ENCODE data around the gene CPZ. TPM values are rescaled to one million over a fixed set of nuclear protein-coding genes. Genes with fewer than 3 reads are reported as not detected.
A peak's percentile ranks its signal among the peaks of the same experiment; 100 is the strongest.

Gene CPZ
- total and polyA plus RNA-seq, 4 donors, result 11.9 to 82.0 (median 32.4) TPM

- no peak overlapping the region for H3K4me3 ChIP-seq (ENCODE audit: low read depth, low read length)
- H3K27me3 ChIP-seq (ENCODE audit: control insufficient read depth, insufficient read depth, low read length), result peaks cover 7% of the 10 kb centered on the region
Measured at GRCh38 chr4:8641931-8642650, 49.5 kb downstream of the CPZ start.

GRCh38 chr4:8642651-8643321 lies 50.2 kb downstream of the CPZ start:
- Histone ChIP-seq H3K9me3 (ENCODE audit: control insufficient read depth, insufficient read depth, low read length) (no peaks in the 10 kb centered on the region), H3K27me3 (ENCODE audit: control insufficient read depth, insufficient read depth, low read length) (peaks cover 8% of the 10 kb centered on the region), H3K4me1 (ENCODE audit: control insufficient read depth, insufficient read depth, low read length) (peaks cover 8% of the 10 kb centered on the region), H3K27ac (ENCODE audit: low read depth, low read length) (no peak overlapping the region), H3K4me3 (ENCODE audit: low read depth, low read length) (no peak overlapping the region), H3K36me3 (ENCODE audit: control insufficient read depth, insufficient read depth, low read length) (no peaks in the 10 kb centered on the region)
- no peak for DNase-seq (ENCODE audit: low read depth in 4 of 6, low spot score in 6 of 6)
- WGBS (ENCODE audit: insufficient coverage), result 90% methylated on average over 8 of the region's 12 CpGs

More at GRCh38 chr4:8641931-8642650, 49.5 kb downstream of the CPZ start:
- 91% methylated on average over 16 of the region's 16 CpGs for WGBS (ENCODE audit: insufficient coverage)
- peaks cover 8% of the 10 kb centered on the region for H3K4me1 ChIP-seq (ENCODE audit: control insufficient read depth, insufficient read depth, low read length)
- no peak for DNase-seq (ENCODE audit: low read depth in 4 of 6, low spot score in 6 of 6)
- no peak overlapping the region for H3K27ac ChIP-seq (ENCODE audit: low read depth, low read length)
- no peaks in the 10 kb centered on the region for H3K36me3 ChIP-seq (ENCODE audit: control insufficient read depth, insufficient read depth, low read length)
- H3K9me3 ChIP-seq (ENCODE audit: control insufficient read depth, insufficient read depth, low read length), result no peaks in the 10 kb centered on the region

- H3K27me3 ChIP-seq (ENCODE audit: control insufficient read depth, insufficient read depth, low read length), result peaks cover 9% of the 10 kb centered on the region
- no peak overlapping the region for H3K27ac ChIP-seq (ENCODE audit: low read depth, low read length)
- H3K36me3 ChIP-seq (ENCODE audit: control insufficient read depth, insufficient read depth, low read length), result no peaks in the 10 kb centered on the region
- 90% methylated on average over 1 of the region's 6 CpGs for WGBS (ENCODE audit: insufficient coverage)
- DNase-seq (ENCODE audit: low read depth in 4 of 6, low spot score in 6 of 6), result no peak
- peaks cover 8% of the 10 kb centered on the region for H3K4me1 ChIP-seq (ENCODE audit: control insufficient read depth, insufficient read depth, low read length)
- H3K4me3 ChIP-seq (ENCODE audit: low read depth, low read length), result no peak overlapping the region
- H3K9me3 ChIP-seq (ENCODE audit: control insufficient read depth, insufficient read depth, low read length), result no peaks in the 10 kb centered on the region
Measured at GRCh38 chr4:8643441-8643840, 50.9 kb downstream of the CPZ start.

GRCh38 chr4:8643986-8644385 lies 51.4 kb downstream of the CPZ start:
- no peaks in the 10 kb centered on the region for H3K36me3 ChIP-seq (ENCODE audit: control insufficient read depth, insufficient read depth, low read length)
- no peak for DNase-seq (ENCODE audit: low read depth in 4 of 6, low spot score in 6 of 6)
- no peaks in the 10 kb centered on the region for H3K9me3 ChIP-seq (ENCODE audit: control insufficient read depth, insufficient read depth, low read length)
- H3K4me3 ChIP-seq (ENCODE audit: low read depth, low read length), result no peak overlapping the region
- 81% methylated on average over 21 of the region's 22 CpGs for WGBS (ENCODE audit: insufficient coverage)
- H3K27me3 ChIP-seq (ENCODE audit: control insufficient read depth, insufficient read depth, low read length), result peaks cover 9% of the 10 kb centered on the region
- H3K27ac ChIP-seq (ENCODE audit: low read depth, low read length), result no peak overlapping the region
- peaks cover 8% of the 10 kb centered on the region for H3K4me1 ChIP-seq (ENCODE audit: control insufficient read depth, insufficient read depth, low read length)

- DNase-seq (ENCODE audit: low read depth in 4 of 6, low spot score in 6 of 6), result no peak
- Histone ChIP-seq H3K27me3 (ENCODE audit: control insufficient read depth, insufficient read depth, low read length) (peaks cover 14% of the 10 kb centered on the region), H3K4me3 (ENCODE audit: low read depth, low read length) (no peak overlapping the region), H3K27ac (ENCODE audit: low read depth, low read length) (no peak overlapping the region), H3K9me3 (ENCODE audit: control insufficient read depth, insufficient read depth, low read length) (no peaks in the 10 kb centered on the region), H3K4me1 (ENCODE audit: control insufficient read depth, insufficient read depth, low read length) (peaks cover 8% of the 10 kb centered on the region), H3K36me3 (ENCODE audit: control insufficient read depth, insufficient read depth, low read length) (no peaks in the 10 kb centered on the region)
- WGBS (ENCODE audit: insufficient coverage), result 73% methylated on average over 9 of the region's 9 CpGs
Measured at GRCh38 chr4:8644461-8644891, 51.9 kb downstream of the CPZ start.

GRCh38 chr4:8644966-8645752 lies 52.6 kb downstream of the CPZ start:
- Histone ChIP-seq H3K4me3 (ENCODE audit: low read depth, low read length) (no peak overlapping the region), H3K4me1 (ENCODE audit: control insufficient read depth, insufficient read depth, low read length) (peaks cover 8% of the 10 kb centered on the region), H3K27ac (ENCODE audit: low read depth, low read length) (no peak overlapping the region), H3K9me3 (ENCODE audit: control insufficient read depth, insufficient read depth, low read length) (no peaks in the 10 kb centered on the region), H3K27me3 (ENCODE audit: control insufficient read depth, insufficient read depth, low read length) (peaks cover 14% of the 10 kb centered on the region), H3K36me3 (ENCODE audit: control insufficient read depth, insufficient read depth, low read length) (no peaks in the 10 kb centered on the region)
- DNase-seq (ENCODE audit: low read depth in 4 of 6, low spot score in 6 of 6), result no peak
- WGBS (ENCODE audit: insufficient coverage), result 92% methylated on average over 17 of the region's 22 CpGs

GRCh38 chr4:8645753-8646124 lies 53.2 kb downstream of the CPZ start:
- no peaks in the 10 kb centered on the region for H3K9me3 ChIP-seq (ENCODE audit: control insufficient read depth, insufficient read depth, low read length)
- no peaks in the 10 kb centered on the region for H3K36me3 ChIP-seq (ENCODE audit: control insufficient read depth, insufficient read depth, low read length)
- no peak overlapping the region for H3K27ac ChIP-seq (ENCODE audit: low read depth, low read length)
- 88% methylated on average over 14 of the region's 16 CpGs for WGBS (ENCODE audit: insufficient coverage)
- no peak for DNase-seq (ENCODE audit: low read depth in 4 of 6, low spot score in 6 of 6)
- H3K4me3 ChIP-seq (ENCODE audit: low read depth, low read length), result no peak overlapping the region
- H3K27me3 ChIP-seq (ENCODE audit: control insufficient read depth, insufficient read depth, low read length), result peaks cover 14% of the 10 kb centered on the region
- H3K4me1 ChIP-seq (ENCODE audit: control insufficient read depth, insufficient read depth, low read length), result peaks cover 8% of the 10 kb centered on the region

- Histone ChIP-seq H3K9me3 (ENCODE audit: control insufficient read depth, insufficient read depth, low read length) (no peaks in the 10 kb centered on the region), H3K4me3 (ENCODE audit: low read depth, low read length) (no peak overlapping the region), H3K4me1 (ENCODE audit: control insufficient read depth, insufficient read depth, low read length) (peaks cover 8% of the 10 kb centered on the region), H3K27ac (ENCODE audit: low read depth, low read length) (no peak overlapping the region), H3K27me3 (ENCODE audit: control insufficient read depth, insufficient read depth, low read length) (peaks cover 14% of the 10 kb centered on the region), H3K36me3 (ENCODE audit: control insufficient read depth, insufficient read depth, low read length) (no peaks in the 10 kb centered on the region)
- WGBS (ENCODE audit: insufficient coverage), result 52% methylated on average over 28 of the region's 36 CpGs
- DNase-seq (ENCODE audit: low read depth in 4 of 6, low spot score in 6 of 6), result peak in 1 of 6 donors; percentile 52
Measured at GRCh38 chr4:8646296-8647093, 53.9 kb downstream of the CPZ start.

- H3K27ac ChIP-seq (ENCODE audit: low read depth, low read length), result no peak overlapping the region
- H3K4me3 ChIP-seq (ENCODE audit: low read depth, low read length), result no peak overlapping the region
- H3K9me3 ChIP-seq (ENCODE audit: control insufficient read depth, insufficient read depth, low read length), result no peaks in the 10 kb centered on the region
- H3K36me3 ChIP-seq (ENCODE audit: control insufficient read depth, insufficient read depth, low read length), result no peaks in the 10 kb centered on the region
- no peak for DNase-seq (ENCODE audit: low read depth in 4 of 6, low spot score in 6 of 6)
- peaks cover 14% of the 10 kb centered on the region for H3K27me3 ChIP-seq (ENCODE audit: control insufficient read depth, insufficient read depth, low read length)
- peaks cover 8% of the 10 kb centered on the region for H3K4me1 ChIP-seq (ENCODE audit: control insufficient read depth, insufficient read depth, low read length)
- WGBS (ENCODE audit: insufficient coverage), result 91% methylated on average over 9 of the region's 14 CpGs
Measured at GRCh38 chr4:8647094-8647570, 54.6 kb downstream of the CPZ start.
